Measurements from ENCODE around the gene UBE3C.
"Not testable (repeated sequence)": the region's sequence is repeated elsewhere in the genome, so short reads cannot be mapped to it uniquely, and the experiment has no call there.

UBE3C gene

GRCh38 chr7:157271991-157272324 is 133.2 kb downstream of the UBE3C start:
- no peak for DNase-seq (ENCODE audit: low read depth)

- no peak for DNase-seq (ENCODE audit: low read depth)
Observed at GRCh38 chr7:157272351-157273207, 133.9 kb downstream of the UBE3C start.

- DNase-seq (ENCODE audit: low read depth), result peak; percentile 46
Observed at GRCh38 chr7:157273208-157274093, 134.7 kb downstream of the UBE3C start.

- not testable (repeated sequence) for DNase-seq (ENCODE audit: low read depth)
Observed at GRCh38 chr7:157274094-157274634, 135.4 kb downstream of the UBE3C start.

GRCh38 chr7:157274991-157275427 is 136.3 kb downstream of the UBE3C start:
- DNase-seq (ENCODE audit: low read depth), result no peak

GRCh38 chr7:157276091-157276561 is 137.4 kb downstream of the UBE3C start:
- DNase-seq (ENCODE audit: low read depth), result no peak

GRCh38 chr7:157276731-157277562 is 138.2 kb downstream of the UBE3C start:
- DNase-seq (ENCODE audit: low read depth), result no peak

- DNase-seq (ENCODE audit: low read depth), result not testable (repeated sequence)
Observed at GRCh38 chr7:157277568-157277967, 138.8 kb downstream of the UBE3C start.

GRCh38 chr7:157278167-157278790 is 139.6 kb downstream of the UBE3C start:
- no peak for DNase-seq (ENCODE audit: low read depth)

- DNase-seq (ENCODE audit: low read depth), result no peak
Observed at GRCh38 chr7:157278791-157279724, 140.3 kb downstream of the UBE3C start.

GRCh38 chr7:157279741-157280215 is 141.1 kb downstream of the UBE3C start:
- DNase-seq (ENCODE audit: low read depth), result no peak

- no peak for DNase-seq (ENCODE audit: low read depth)
Observed at GRCh38 chr7:157280216-157280841, 141.6 kb downstream of the UBE3C start.

GRCh38 chr7:157281221-157281998 is 142.7 kb downstream of the UBE3C start:
- no peak for DNase-seq (ENCODE audit: low read depth)

GRCh38 chr7:157282141-157282801 is 143.5 kb downstream of the UBE3C start:
- no peak for DNase-seq (ENCODE audit: low read depth)

GRCh38 chr7:157284229-157285014 is 145.7 kb downstream of the UBE3C start:
- DNase-seq (ENCODE audit: low read depth), result no peak

GRCh38 chr7:157291404-157292080 is 152.8 kb downstream of the UBE3C start:
- no peak for DNase-seq (ENCODE audit: low read depth)

GRCh38 chr7:157292258-157292657 is 153.5 kb downstream of the UBE3C start:
- no peak for DNase-seq (ENCODE audit: low read depth)
